Activated CD8-positive, alpha-beta memory T cell treated with anti-CD3 and anti-CD28 coated beads for 24 hours (primary cell): ENCODE measurements around the gene HSD17B7.
"Not testable (repeated sequence)": the region's sequence is repeated elsewhere in the genome, so short reads cannot be mapped to it uniquely, and the experiment has no call there.

Experiments used
- DNase-seq: peaks from one replicate; pipeline ENCODE4 v3.0.0-alpha.2; 2020

The HSD17B7 gene

GRCh38 chr1:162790303-162790984, at the start of gene HSD17B7:
HSD17B7 (plus strand) TSS chr1:162790702; CDS start chr1:162790801, 99 bp downstream.
- peak; percentile 87 for DNase-seq

GRCh38 chr1:162740755-162741154, 49.7 kb upstream of the HSD17B7 start:
- DNase-seq: no peak

GRCh38 chr1:162741574-162741973, 48.9 kb upstream of the HSD17B7 start:
- no peak for DNase-seq

GRCh38 chr1:162746264-162746942, 44.1 kb upstream of the HSD17B7 start:
- not testable (repeated sequence) for DNase-seq

GRCh38 chr1:162753001-162753658, 37.4 kb upstream of the HSD17B7 start:
- no peak for DNase-seq

- DNase-seq: no peak
These were observed 36.4 kb upstream of the HSD17B7 start for GRCh38 chr1:162753998-162754585.

GRCh38 chr1:162755306-162755705, 35.2 kb upstream of the HSD17B7 start:
- DNase-seq: no peak

GRCh38 chr1:162756523-162756922, 34.0 kb upstream of the HSD17B7 start:
- DNase-seq: no peak

- no peak for DNase-seq
These were observed 33.0 kb upstream of the HSD17B7 start for GRCh38 chr1:162757476-162757875.

- DNase-seq: no peak
These were observed 24.7 kb upstream of the HSD17B7 start for GRCh38 chr1:162765788-162766187.

GRCh38 chr1:162772571-162773154, 17.8 kb upstream of the HSD17B7 start:
- no peak for DNase-seq

- no peak for DNase-seq
These were observed 16.5 kb upstream of the HSD17B7 start for GRCh38 chr1:162774007-162774406.

- no peak for DNase-seq
These were observed 11.5 kb upstream of the HSD17B7 start for GRCh38 chr1:162779043-162779442.

GRCh38 chr1:162782671-162783070, 7.8 kb upstream of the HSD17B7 start:
- no peak for DNase-seq

- not testable (repeated sequence) for DNase-seq
These were observed 5.6 kb upstream of the HSD17B7 start for GRCh38 chr1:162784926-162785325.

GRCh38 chr1:162788783-162789182, 1.7 kb upstream of the HSD17B7 start:
- not testable (repeated sequence) for DNase-seq

GRCh38 chr1:162790985-162791357, 469 bp downstream of the HSD17B7 start:
- not testable (repeated sequence) for DNase-seq

- not testable (repeated sequence) for DNase-seq
These were observed 3.8 kb downstream of the HSD17B7 start for GRCh38 chr1:162794284-162794683.

GRCh38 chr1:162796617-162797279, 6.2 kb downstream of the HSD17B7 start:
- not testable (repeated sequence) for DNase-seq

GRCh38 chr1:162799995-162800830, 9.7 kb downstream of the HSD17B7 start:
- not testable (repeated sequence) for DNase-seq

- DNase-seq: not testable (repeated sequence)
These were observed 17.0 kb downstream of the HSD17B7 start for GRCh38 chr1:162807503-162807902.

GRCh38 chr1:162812357-162812756, 21.9 kb downstream of the HSD17B7 start:
- DNase-seq: not testable (repeated sequence)
